Stimulated activated naive CD8-positive, alpha-beta T cell treated with anti-CD3 and anti-CD28 coated beads, Interleukin-15, Interleukin-2, amounts not matched to agents 100 U/mL and 50 U/mL, for 24 hours (primary cell): ENCODE results near the gene RFX7.

ENCODE experiments used
- ATAC-seq: fragments of 150-1000 bp; cut with Tn5 transposase; one replicate; pipeline ENCODE4 v1.10.0; 2021
- DNase-seq: peaks from one replicate; pipeline ENCODE4 v3.0.0; 2021

The RFX7 gene

DNA sequence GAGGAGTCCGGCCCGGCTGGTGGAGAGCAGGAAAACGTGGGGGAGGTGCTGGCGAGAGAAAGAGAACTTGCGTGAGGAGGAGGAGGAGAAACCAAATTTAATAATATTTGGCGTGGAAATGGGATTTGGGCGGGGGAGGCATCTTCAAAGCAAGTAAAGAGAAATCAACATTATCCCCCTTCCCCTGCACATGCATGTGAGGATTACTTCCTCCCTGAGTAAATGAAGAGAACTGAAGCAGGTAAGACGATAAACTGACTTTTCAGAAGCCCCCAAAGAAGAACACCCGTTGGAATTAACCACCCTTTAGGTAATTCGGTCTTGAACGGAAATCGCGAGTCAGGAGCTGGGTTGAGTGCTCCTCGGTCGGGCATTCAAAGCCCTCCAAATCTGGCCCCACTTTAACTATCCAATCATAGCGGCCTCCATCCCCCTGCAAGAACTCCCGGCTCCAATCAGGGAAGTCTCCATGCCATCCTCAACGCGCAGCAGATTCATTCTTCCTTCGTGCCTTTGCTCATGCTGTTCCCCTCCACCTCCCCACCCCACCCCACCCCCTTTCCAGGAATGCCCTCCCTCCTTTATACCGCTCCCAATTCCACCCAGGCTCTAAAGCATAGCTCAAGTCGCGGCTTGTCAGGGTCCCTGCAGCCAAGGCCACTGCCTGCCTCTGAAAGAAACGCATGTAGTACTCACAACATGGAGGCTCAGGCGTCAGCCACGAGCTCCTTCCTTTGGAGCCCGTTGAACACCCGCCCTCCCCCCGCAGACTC lies 545 bp upstream of the RFX7 start:
- DNase-seq (peak; percentile 49), ATAC-seq (peak; percentile 44)

DNA sequence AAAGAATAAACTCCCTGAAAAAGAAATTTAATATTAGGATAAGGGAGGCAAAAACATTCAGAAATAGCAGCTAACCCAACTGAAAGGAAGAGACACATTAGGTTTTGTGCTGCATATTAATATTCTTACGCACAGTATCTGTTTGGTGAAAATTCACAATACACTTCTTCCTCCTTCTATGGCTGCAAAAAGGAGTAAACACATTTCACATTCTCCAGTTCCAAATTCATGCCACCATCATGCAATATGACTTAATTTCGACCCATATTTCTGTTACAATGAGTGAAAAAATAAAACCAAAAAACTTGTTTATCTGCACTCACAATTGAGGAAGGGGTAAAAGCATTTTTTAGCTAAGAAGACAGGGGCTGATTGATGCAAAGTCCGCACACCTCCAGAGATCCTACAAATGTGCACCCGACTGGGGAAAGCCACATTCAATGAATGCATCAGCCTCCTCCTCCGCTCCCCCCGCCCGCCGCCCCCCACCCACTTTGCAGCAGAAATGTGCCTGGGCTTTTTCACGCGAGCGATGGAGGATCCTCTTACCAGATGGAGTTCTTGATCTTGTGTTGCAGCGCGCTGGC lies 1.0 kb downstream of the RFX7 start:
- no peak for ATAC-seq
- no peak for DNase-seq

GRCh38 chr15:56241374-56242105 lies 2.1 kb downstream of the RFX7 start:
- ATAC-seq = no peak
- no peak for DNase-seq

DNA sequence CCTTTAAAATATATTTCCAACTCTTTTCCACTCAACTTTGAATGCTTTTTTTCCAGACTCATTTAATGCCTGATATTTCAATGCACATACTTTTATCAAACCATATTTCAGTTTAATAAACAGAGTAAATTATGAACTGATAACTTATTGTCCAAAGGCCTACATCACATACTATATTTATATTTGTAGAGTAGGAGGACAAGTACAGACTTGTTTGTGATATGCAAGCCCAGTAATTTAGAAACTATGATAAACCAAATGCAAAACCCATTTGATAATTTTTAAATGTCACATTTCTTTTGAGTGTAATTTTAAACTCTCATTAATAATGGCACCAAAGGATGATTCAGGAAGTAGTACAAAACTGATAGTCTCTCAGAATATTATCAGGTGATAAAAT lies 3.3 kb downstream of the RFX7 start:
- no peak for DNase-seq
- ATAC-seq = no peak

- DNase-seq (no peak), ATAC-seq (no peak)
Measured at GRCh38 chr15:56236197-56236596, 7.5 kb downstream of the RFX7 start.

DNA sequence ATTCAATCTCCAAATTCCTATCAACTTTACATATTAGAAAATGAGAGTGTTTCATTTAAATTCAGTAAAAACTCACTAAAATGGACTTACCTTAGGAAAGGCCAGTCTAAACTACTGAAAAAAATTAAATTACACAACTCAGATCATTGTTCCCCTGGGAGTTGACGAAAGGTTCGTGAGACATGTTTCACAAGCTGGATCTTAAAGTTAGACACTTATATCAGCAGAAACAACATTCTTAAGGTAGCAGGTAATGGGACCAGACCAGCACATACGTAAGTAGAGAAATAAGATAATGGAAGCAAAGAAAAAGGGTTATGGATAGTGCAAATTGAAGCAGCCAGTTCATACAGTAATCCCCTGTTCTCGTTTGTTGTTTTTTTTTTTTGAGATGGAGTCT lies 8.9 kb downstream of the RFX7 start:
- ATAC-seq = no peak
- DNase-seq = no peak

GRCh38 chr15:56233549-56233948 lies 10.1 kb downstream of the RFX7 start:
- peak; percentile 43 for ATAC-seq
- DNase-seq = no peak

- DNase-seq = no peak
- ATAC-seq = no peak
Measured at GRCh38 chr15:56232058-56232457, 11.6 kb downstream of the RFX7 start.

DNA sequence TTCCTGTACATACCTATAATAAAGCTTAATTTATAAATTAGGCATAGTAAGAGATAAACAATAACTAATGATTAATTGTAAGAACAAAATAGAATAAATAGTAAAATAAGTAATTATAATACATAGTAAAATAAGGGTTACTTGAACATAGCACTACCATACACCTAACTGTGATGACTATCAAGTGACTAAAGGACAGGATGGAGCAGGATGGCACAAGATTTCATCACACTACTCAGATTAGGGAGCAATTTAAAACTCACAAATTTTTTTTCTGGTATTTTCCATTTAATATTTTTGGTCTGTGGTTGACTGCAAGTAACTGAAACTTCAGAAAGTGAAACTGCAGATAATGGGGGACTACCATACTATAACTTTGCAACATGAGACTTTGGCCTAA lies 14.8 kb downstream of the RFX7 start:
- ATAC-seq (no peak), DNase-seq (no peak)

GRCh38 chr15:56228352-56228751 lies 15.3 kb downstream of the RFX7 start:
- DNase-seq (no peak), ATAC-seq (no peak)

GRCh38 chr15:56227780-56228179 lies 15.9 kb downstream of the RFX7 start:
- ATAC-seq = no peak
- no peak for DNase-seq

GRCh38 chr15:56227306-56227705 lies 16.4 kb downstream of the RFX7 start:
- DNase-seq (no peak), ATAC-seq (no peak)

DNA sequence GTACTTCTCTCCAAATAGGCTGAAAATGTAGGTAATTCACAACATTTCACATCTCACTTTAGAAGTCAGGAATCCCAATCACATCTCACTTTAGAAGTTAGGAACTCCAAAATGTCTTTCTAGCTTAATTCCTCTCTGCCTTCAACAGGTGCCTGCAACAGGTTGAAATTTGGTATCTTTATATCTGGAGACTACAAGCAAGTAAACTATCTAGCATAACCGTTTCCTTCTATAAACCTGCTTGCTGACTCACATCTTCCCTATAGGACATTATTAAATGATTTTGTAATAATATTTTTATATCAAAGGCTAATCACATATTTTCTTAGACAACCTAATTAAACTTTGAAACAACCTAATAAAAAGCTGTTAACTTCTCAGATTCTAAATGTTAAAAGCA lies 18.2 kb downstream of the RFX7 start:
- ATAC-seq = no peak
- no peak for DNase-seq

DNA sequence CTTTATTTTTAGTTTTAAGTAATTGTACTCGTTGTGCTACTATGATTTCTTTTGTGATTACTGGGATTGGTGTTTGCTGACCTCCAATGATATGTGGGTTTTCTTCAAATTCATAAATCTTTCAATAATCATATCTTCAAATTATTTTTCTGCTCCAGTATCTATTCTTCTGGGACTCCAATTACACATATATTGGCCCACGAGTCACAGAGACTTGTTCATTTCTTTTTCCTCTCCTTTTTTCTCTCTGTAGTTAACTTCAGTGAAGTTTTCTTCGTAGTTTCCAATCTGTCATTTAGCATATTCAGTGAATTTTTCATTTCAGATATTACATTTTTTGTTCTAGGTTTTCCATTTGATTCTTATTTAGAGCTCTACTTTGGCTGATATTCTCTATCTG lies 21.4 kb downstream of the RFX7 start:
- DNase-seq = no peak
- no peak for ATAC-seq

DNA sequence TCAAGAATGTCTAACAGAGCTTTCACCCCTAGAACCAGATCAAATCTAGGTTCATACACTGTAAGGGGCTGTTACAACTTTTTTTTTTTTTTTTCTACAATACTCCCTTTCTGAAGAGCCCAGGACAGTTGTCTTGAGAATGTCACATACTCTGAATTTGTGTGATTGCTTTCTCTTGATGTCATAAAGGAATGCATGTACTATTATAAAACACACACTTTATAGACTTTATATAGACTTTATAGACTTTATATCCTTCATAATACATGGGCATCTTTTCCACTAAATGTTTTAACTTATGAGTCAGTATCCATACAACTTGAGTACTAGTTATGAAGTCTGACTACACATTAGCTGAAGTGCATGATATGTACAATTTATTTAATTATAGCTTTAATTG lies 26.3 kb downstream of the RFX7 start:
- ATAC-seq = no peak
- no peak for DNase-seq

- no peak for DNase-seq
- no peak for ATAC-seq
Measured at GRCh38 chr15:56215769-56216168, 27.9 kb downstream of the RFX7 start.

GRCh38 chr15:56211960-56212550 lies 31.6 kb downstream of the RFX7 start:
- DNase-seq (no peak), ATAC-seq (no peak)

DNA sequence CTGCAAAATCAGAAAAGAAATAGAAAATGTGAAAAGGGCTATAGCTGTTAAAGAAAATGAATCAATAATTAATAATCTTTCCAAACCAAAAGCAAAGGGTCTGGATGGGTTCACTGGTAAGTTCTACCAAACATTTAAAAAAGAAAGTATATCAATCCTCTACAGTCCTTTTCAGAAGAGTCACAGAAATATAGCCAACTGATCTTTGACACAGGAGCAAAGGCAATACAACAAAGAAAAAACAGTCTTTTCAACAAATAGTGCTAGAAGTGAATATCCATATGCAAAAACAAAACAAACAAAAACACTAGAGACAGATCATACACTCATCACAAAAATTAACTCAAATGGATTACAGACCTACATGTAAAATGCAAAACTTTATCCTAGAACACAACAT lies 32.6 kb downstream of the RFX7 start:
- DNase-seq (no peak), ATAC-seq (no peak)

- ATAC-seq (peak; percentile 41), DNase-seq (no peak)
Measured at GRCh38 chr15:56208641-56209155, 35.0 kb downstream of the RFX7 start.

- ATAC-seq (peak; percentile 19), DNase-seq (no peak)
Measured at GRCh38 chr15:56208185-56208584, 35.5 kb downstream of the RFX7 start.

DNA sequence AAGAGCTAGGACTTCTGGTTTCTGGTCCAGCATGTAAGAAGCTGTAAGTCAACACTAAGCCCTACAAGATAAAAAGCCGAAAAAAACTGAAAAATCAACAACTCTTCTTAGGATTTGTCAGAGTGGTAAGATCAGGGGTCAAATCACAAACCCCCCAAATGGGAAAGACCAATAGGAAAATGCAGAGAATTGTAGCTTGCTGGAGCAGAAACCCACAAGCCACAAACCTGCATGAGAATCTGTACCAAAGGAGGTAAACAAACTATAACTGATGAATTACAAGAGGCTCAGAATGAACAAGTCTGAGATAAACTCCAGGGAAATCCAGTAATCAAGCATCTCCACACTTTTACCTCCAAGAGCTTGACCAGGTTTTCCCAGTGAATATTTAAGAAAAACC lies 36.0 kb downstream of the RFX7 start:
- peak; percentile 41 for ATAC-seq

DNA sequence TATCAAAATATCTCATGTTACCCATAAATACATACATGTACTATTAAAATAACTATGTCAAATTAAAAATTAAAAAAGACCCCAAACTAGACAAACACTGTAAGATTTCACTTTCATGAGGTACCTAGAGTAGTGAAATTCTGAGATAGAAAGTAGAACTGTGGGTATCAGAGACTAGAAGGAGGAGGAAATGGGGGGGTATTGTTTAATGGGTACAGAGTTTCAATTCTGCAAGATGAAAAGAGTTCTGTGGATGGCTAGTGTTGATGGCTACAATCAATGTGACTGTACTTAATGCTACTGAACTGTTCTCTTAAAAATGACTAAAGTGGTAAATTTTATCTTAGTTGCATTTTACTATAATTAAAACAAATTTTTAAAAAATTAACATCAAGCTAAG lies 36.6 kb downstream of the RFX7 start:
- ATAC-seq (peak; percentile 55), DNase-seq (no peak)

More for the DNA sequence above, 36.0 kb downstream of the RFX7 start:
- no peak for DNase-seq
